Hypothalamus (tissue), 51 donors: Measurements from ENCODE around the gene TEAD1.

Experiments
- DNase-seq, 51 donors: peaks; one replicate each; lab custom pipeline; 2025; lab: John Stamatoyannopoulos, UW

The TEAD1 gene

GRCh38 chr11:12963792-12964536 is 289.7 kb downstream of the TEAD1 start:
- DNase-seq = peak in 46 of 51 donors; percentile 3 to 74 (median 44)

GRCh38 chr11:12964650-12965049 is 290.4 kb downstream of the TEAD1 start:
- DNase-seq = no peak

- no peak for DNase-seq
Measured at GRCh38 chr11:12966002-12966401, 291.8 kb downstream of the TEAD1 start.

GRCh38 chr11:12968101-12968500 is 293.9 kb downstream of the TEAD1 start:
- no peak for DNase-seq

- DNase-seq = no peak
Measured at GRCh38 chr11:12968826-12969225, 294.6 kb downstream of the TEAD1 start.

- no peak for DNase-seq
Measured at GRCh38 chr11:12971955-12972354, 297.7 kb downstream of the TEAD1 start.

- no peak for DNase-seq
Measured at GRCh38 chr11:12973528-12974181, 299.4 kb downstream of the TEAD1 start.

- no peak for DNase-seq
Measured at GRCh38 chr11:12975195-12975594, 301.0 kb downstream of the TEAD1 start.

GRCh38 chr11:12979928-12980689 is 305.9 kb downstream of the TEAD1 start:
- no peak for DNase-seq

GRCh38 chr11:12981676-12982522 is 307.7 kb downstream of the TEAD1 start:
- no peak for DNase-seq

- DNase-seq = peak in 2 of 51 donors; percentile 2 to 3
Measured at GRCh38 chr11:12983336-12983735, 309.1 kb downstream of the TEAD1 start.

- DNase-seq = no peak
Measured at GRCh38 chr11:12986194-12986898, 312.1 kb downstream of the TEAD1 start.

- DNase-seq = no peak
Measured at GRCh38 chr11:12989428-12990161, 315.4 kb downstream of the TEAD1 start.

GRCh38 chr11:12990162-12990480 is 315.9 kb downstream of the TEAD1 start:
- no peak for DNase-seq

- no peak for DNase-seq
Measured at GRCh38 chr11:12991426-12991825, 317.2 kb downstream of the TEAD1 start.

GRCh38 chr11:12993626-12994025 is 319.4 kb downstream of the TEAD1 start:
- no peak for DNase-seq
